RKO (cell line): Measurements from ENCODE around the gene TCF4.

Experiments used
- DNase-seq: peaks from one replicate; pipeline ENCODE4 v3.0.0-alpha.2; 2016; ENCODE audit warnings: low spot score

The TCF4 gene

DNA sequence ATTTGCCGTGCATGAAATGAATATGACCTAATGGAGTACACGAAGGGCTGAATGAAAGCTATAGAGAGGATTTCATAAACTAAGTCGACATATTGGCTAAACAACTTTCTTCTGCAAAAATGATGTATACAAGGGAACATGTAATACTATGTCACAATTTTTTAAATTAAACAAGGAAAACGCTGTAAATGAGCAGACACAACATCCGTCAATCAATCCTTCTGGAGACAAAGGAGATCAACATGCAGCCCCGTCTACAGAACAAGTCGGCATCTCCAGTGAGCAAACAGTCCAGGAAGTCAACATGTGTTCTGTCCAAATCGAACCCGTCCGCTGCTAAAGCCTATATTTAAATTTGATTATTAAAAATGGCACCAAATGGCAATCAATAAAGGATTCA is 180.8 kb downstream of the TCF4 start:
- no peak for DNase-seq

DNA sequence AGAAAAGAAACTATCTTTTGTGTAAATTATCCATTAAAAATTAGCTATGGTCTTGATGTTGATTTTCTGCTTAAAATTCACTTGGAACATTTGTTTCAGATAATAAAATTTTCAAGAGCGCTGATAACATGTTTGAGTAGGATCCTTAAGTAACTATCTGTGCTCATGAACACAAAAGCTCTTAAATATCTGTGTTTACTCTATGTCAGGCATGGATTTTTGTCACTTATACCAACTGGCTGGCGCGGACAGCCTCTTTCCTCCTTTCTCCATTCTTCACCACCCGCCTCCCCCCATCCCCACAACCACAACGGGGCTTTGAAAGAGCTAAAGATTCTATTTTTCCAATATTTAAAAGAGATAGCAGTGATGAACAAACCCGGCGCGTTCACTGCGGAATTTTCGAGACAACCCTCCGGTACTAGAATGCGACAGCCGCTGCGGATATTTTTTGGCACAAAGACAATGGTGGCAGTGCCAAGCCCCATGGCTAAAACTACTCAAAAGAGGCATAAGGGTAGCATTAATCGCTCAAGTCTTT is 181.5 kb downstream of the TCF4 start:
- no peak for DNase-seq

DNA sequence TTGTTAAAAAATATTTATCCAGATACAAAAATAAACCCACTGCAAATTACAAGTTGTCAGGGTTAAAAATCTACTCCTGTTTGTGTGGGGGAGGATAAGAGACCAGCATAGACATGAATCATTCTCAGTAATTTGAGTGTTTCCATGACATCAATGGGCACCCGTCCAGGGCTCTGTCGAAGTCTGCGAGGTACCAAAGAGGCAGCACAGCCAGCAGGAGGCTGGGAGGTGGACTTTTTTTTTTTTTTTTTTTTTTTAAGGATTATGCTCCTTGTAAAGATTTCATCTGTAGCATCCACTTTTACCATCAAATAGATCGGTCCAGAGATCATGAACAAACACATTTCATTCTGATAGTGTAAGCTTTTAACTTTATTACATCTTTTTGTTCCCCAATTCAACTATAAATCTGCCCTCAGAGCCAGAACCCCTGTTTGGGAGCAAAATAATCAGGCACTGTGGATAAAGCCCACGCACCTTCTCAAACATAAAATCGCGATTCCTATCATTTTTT is 182.0 kb downstream of the TCF4 start:
- peak; percentile 59 for DNase-seq

DNA sequence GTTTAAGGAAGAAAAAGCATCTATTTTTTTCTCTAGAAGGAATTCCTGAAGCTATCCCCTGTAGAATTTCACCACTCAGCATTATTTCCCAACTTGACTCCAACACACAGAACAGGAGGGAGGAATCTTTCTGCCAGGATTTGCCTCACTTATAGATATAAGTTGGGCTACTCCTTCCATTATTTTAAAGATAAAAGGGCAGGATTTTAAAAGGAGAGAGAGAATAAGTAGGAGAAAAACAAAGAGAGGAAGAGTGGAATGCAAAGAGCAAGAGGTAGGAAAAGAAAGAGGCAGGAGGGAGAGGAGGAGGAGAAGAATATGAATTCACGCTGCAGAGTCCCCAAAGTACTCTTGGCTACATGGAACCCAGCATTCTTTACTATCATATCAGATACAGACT is 182.5 kb downstream of the TCF4 start:
- DNase-seq, result no peak

DNA sequence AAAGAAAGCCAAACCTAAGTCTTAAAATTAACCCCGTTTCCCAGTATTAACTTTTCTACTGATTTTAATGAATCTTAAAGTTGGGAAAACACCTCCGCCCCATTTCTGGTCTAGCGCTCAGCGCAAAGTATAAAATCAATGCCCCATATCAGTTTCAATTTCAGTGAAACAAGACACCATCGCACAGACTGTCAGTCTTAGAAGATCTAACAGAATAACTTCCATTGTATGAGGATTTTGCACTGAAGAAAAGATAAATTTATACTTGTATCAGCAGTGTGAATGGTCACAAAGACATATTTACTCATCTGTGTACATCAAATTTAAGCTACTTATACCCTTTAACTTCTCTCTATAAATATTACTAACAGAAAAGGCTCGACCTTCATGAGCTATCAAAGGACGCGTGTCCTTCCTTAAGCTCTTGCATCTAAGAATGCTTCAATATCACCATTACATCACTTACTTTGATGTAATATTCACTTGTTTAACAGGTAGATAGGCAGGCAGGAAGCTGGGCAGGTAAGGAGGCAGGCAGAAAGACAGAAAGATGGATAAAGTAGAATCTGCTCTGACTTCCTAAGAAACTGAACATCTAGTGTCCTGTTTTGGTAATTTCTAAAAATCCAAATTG is 183.0 kb downstream of the TCF4 start:
- no peak for DNase-seq

DNA sequence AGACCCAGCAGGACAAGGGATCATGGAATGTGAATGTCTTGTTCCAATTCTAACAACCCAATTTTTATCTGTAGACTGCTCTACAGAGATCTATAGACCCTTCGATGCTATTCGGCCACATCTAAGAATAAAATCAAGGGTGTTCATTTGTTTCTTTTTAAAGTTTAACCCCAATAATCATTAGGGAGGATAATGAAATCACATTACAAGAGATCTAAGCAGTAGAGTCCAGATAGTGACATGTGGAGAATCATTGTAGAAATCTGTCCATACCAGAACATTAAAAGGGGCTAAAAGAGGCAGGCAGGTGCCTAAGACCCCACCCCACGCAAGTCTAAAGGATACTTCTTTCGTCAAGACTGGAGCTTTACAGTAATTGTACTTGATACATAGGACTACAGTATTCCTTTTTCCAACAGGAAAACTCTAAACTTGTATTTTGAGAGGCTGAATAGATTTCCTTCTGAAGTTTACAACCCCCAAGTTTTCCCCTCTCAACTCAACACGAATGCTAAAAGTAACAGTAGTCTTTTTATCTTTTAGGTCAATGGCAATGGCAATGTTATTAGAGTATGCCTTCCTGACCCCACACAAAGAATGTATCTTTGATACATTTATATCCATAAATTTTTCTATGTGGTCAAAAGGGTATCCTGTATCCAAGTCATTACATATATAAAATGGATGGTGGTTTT is 183.7 kb downstream of the TCF4 start:
- DNase-seq, result no peak

DNA sequence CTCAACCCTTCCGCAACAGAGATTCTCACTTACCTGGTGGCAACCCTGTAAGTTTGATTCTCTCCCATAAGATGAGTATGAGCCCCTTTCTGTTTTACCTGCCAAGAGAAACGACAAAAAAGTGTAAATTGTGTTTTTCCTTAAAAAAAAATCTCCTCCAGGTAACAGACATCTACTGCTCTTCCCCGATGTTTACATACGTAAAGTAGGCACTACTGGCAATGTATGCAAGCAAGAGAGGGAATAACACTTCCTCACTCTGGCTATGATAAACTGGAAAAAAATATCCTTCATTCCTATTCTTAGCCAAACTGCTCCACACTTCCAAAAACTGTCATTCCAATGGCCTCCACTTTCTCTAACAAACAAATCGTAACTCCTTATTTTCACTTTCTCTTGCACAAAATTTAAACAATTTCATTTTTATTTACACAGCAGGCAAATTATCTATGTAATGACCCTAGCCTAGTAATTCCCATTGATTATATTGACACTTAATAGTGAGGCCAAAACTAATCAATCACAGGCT is 184.5 kb downstream of the TCF4 start:
- no peak for DNase-seq

DNA sequence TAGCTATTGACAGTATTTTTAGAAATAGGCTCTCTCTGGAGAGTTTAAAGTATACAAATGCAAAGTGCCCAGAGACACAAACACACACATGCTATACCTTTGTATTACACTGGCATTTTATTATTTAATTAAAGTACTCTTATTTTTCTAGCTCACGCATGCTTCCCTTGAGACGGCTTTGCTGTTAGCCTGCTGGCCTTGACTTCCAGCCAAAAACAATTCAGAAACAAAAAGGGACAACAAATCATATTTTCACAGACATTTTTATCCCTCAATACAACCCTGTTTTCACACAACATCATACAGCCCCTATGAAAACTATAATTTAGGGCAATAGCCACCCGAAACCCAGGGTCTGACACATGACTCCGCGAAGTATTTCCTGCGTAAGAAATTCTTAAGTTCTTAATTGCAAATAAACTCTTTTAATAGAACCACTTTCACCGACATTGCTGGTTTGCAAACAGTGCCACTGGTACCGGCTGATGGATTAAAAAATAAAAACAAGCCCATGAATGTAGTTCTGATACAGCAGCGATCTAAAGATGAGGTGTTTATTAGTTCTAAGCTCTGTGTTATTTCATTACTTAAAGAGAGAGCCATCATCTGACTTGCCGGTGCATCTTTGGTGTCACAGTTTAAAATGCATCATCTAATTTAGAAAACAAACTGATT is 185.1 kb downstream of the TCF4 start:
- no peak for DNase-seq

DNA sequence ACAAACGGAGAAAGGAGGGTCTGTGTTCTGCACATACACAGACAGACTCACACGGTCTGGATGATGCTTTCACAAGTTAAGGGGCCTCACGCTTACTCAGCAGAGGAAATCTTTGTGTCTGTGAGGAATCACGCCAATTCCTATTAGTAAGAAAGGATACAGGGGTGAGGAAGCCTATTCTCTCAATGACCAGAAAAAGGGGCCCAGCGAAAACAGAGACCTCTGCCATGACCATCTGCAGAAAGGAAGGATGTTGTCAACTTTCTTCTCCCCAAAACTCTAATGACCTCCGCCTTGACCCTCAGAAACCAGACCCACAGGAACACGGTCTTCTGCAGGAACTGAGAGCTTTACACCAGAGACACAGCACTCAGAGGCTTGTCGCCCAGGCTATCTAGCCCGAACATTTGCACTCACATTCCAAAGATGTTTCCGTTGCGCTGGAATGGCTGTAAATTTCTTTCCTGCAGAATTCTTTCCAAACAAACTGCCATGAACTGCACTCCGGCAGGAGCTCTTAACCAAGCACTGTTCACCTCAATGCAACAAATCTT is 186.3 kb downstream of the TCF4 start:
- no peak for DNase-seq

DNA sequence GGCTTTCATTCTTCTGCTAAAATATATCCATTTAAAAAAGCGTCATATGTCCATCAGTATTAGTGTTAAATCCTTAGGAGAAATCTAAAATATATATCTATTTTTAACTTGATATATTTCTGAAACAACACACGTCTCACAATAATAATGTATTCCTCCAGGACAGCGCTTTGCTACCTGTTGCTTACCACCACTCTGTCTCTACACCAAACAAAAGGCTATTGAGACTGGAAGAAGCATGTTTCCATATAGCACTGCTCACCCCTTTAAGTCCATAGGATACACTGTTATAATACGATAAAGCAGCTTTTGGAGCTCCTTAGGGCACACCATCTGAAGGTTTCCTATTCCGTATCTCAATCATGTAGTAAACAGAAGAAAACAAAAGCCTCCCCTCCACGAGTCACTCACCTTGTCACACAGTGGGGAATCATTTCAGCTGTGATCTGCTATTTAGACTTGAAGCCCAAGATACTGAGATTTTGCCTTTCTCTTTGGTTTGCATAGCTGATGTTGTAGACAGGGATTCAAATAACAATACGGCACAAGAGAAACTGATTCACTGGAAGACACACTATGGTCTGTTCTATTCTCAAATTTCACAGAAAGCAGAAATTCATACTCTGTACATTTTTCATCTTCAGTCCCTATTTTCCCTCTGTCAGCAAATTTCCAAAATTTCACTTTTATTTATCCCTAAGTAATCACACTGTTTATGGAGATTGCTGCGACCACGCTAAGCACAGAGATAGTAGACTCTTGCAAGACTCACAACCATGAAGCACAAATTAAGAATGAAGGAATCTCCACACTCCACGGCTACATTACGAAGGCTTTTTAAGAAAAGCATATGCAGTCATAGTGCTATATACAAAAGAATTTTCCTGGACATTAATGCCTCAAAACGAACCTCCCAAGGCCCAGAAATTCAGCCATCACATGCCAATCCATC is 187.1 kb downstream of the TCF4 start:
- DNase-seq, result no peak

DNA sequence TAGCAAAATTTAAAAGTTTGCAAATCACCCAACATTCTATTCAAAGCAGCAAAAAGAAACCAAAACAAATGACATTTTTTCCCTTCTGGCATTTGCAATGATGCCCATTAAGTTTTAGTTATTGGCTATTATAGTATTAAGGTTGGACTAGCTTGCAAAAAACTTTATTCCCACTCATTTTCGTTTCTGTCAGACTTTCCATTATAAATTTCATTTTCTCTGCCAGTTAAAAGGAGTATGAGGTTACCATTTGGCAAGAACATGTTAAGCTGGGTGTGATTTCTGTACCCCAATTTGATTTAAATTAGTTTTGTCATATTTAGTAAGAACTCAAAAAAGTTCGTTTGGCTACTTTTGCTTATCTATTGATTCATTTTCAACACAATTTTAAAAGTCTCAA is 187.9 kb downstream of the TCF4 start:
- DNase-seq, result no peak

DNA sequence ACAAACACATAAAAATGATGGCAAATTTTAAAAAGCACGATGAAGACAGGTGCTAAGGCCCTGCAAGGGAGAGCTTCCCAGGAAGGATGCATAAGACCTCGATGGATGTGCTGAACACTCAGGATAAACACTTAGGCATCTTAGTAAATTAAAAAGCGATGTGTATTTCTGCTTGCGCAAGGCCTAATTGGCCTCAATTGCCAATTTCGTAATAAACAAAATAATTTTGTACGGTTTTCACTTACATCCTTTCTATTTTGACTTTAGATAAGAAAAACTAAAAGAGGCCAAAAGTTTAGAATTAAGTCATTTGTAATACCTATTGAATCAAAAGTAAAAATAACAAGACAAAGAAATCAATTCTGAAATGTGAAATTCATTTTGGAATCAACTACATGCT is 189.1 kb downstream of the TCF4 start:
- no peak for DNase-seq

DNA sequence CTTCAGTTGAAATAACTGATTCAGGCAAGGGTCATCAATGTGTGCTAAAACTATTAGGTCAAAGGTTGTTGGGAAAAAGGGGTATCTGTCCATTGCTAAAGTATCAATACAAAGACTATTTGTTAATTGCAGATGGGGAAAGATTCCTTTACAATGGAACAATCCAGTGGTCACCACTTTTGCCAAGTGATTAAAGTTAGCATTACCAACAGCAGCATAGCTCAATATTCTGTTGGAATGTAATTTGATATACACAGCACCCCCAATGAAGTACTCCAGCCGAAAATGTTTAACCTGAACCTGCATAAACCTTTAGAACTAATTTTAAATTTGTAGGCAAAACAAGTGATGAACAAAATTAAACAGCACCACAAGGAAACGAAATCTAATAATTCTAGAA is 191.0 kb downstream of the TCF4 start:
- no peak for DNase-seq

DNA sequence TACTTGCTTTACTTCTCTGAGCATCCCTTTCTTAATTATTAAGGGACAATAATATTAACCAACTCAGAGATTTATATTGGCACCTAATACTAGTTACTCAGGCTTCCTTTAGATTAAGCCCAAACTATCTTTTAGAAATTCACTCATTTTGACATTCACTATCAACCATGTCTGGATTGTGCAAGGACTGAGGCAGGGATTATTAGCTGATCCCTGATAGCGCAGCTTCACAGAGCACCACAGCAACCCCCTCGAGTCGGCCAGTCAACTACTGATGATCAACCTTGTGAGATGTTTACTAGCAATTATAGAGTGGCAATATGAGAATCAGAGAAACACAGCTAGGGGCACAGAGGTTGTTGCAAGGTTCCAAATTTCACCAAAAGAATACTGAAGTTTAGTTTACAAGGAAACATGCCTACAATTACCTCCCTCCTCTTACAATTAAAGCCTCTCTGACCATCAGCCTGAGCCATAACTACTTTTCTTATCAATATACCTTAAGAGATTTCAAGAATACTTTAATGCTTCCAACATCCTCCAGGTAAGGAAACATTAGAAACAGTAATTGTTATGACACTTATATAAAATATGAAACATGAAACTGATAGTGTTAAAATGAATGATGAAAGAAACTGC is 191.6 kb downstream of the TCF4 start:
- DNase-seq, result no peak

DNA sequence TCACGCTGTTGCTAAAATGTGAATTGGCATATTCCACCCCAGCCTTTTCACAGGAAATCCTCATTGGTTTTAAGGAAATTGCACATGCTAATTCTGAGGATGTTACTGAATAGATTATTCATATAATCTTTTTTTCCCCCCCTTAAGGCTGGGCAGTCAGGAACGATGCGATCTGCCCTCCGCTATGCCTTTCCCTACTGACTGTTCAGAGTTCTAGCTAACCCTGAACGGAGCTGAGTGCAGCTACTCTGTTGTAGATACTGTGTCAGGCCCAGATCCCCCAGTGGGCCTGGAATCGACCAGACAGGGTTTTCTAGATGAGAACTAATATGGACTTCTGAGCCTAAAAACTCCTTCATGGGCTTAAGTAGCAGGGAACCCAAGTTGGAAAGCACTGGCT is 192.2 kb downstream of the TCF4 start:
- no peak for DNase-seq

DNA sequence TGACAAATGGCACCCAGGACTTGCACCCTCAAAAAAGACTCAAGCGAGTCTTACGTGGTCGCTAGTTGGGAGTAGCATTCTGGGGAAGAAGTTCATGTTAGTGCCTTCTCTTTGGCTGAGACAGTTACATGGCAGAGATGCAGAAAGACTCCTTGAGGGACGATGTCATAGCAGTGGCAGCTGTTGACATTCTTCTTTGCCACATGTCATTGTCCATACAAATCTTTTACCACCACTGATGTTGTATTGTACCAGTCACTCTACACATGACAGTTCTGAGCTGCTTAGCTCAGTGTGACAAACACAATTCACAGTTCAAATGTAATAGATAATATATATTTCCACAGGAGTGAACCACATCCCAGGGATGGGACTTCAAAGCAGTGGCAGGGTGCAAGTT is 197.1 kb downstream of the TCF4 start:
- no peak for DNase-seq

DNA sequence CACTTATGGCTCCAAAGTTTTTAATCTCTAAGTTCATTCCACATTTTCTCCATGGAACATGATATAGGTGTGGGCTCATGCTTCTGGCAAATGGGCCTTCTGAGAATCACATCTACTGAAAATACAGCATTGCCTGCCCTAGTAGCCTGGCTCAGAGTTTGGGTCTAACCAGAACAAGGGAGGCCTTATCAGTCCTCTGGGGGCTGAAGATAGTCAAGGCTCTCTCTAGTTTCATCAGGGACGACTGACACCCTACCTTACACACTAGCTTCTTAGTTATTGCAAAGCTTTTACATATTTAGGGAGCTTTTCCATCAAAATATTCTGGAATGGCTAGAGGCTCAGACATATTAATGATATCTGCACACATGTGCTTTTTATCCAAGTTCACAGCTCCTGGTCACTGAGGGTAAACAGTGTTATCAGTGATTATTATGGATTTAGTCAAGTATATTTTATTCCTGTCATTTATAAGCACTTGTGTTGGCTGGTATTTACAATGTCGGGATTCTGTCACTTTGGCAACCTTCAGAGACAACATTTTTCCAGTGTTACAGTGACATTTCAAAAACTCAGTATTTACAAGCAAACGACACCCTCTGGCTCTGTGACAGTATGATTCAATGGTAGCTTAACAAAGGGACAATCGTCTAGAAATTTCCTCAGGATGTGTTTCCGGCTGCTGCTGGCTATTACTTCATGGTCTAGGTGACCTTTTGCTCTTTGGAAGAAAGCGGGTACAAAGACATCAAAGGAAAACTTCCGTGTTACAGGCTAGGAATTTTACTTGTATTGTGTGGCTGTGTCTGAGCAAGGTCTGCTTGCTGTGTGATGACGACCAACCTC is 200.6 kb downstream of the TCF4 start:
- no peak for DNase-seq

DNA sequence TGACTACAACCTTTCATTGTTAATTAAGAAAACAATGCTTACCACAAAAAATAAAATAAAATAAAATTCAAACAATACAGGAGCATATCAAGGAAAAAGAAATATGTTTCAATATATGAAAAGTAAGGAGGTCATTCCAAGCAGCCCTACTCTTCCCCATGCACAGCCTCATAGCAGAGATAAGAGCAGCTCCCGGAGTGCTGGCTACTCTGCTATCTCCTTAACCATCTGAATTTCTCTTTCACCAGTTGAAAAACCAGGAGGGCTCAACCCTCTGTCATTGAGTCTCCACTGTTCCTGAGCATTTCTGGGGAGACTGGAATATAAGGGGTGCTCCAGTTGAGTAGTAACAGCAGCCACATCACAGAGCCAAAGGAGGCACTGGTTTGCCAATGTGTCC is 201.4 kb downstream of the TCF4 start:
- DNase-seq, result no peak

DNA sequence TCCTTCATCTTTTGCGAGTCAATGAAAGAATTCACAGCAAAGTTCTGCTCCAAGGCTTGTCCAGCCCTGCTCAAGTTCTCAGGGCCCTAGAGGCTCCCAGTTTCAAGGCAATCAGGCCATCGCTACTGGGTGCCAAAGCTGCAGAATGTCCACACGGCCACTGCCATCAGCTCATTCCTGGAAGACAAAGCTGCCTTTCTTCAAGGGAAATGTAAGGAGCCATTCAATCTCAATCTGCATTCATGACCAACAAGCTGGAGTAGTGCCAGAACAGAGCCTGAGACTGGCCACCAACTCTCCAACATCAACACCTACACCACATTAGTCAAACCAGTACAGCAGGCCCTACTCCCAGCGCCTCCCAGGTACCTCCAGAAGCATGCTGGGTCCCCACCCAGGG is 202.2 kb downstream of the TCF4 start:
- no peak for DNase-seq
